HEK293T (cell line): ENCODE measurements around the gene EIPR1.

Experiments used
- CTCF ChIA-PET: fragments of 350-600 bp; formaldehyde crosslinking; extraction: SDS; loops from one replicate; lab custom pipeline; 2021; ENCODE audit warnings: antibody characterized with exemption, inconsistent platforms; lab: Yijun Ruan, JAX
- POLR2A ChIA-PET: fragments of 350-600 bp; formaldehyde crosslinking; extraction: SDS; loops from one replicate; lab custom pipeline; 2020; ENCODE audit warnings: antibody characterized with exemption, inconsistent platforms; lab: Yijun Ruan, JAX
- DNase-seq: peaks from one replicate; pipeline ENCODE4 v3.0.0; 2012; ENCODE audit warnings: mixed read lengths; ENCODE audit errors: extremely low spot score
- ARNT ChIP-seq: fragments of 450-650 bp; IDR thresholded peaks from 2 replicates; pipeline ENCODE4 v1.6.1; 2017; ENCODE audit warnings: mild to moderate bottlenecking
- BHLHE40 ChIP-seq: fragments of 450-650 bp; IDR thresholded peaks from 2 replicates; pipeline ENCODE4 v1.6.1; 2016; ENCODE audit warnings: mild to moderate bottlenecking, moderate library complexity, borderline replicate concordance
- CTBP1 ChIP-seq: fragments of 450-650 bp; IDR thresholded peaks from 2 replicates; pipeline ENCODE4 v1.6.1; 2016; ENCODE audit warnings: borderline replicate concordance
- ELF4 ChIP-seq: fragments of 450-650 bp; IDR thresholded peaks from 2 replicates; pipeline ENCODE4 v1.6.1; 2017; ENCODE audit warnings: antibody characterized with exemption
- FOXA1 ChIP-seq: fragments of 450-650 bp; IDR thresholded peaks from 2 replicates; pipeline ENCODE4 v1.6.1; 2016; ENCODE audit warnings: mild to moderate bottlenecking
- FOXK2 ChIP-seq: fragments of 450-650 bp; IDR thresholded peaks from 2 replicates; pipeline ENCODE4 v1.6.1; 2016; ENCODE audit warnings: mild to moderate bottlenecking
- FOXM1 ChIP-seq: fragments of 450-650 bp; IDR thresholded peaks from 2 replicates; pipeline ENCODE4 v1.6.1; 2017; ENCODE audit warnings: mild to moderate bottlenecking, borderline replicate concordance
- HDGF ChIP-seq: fragments of 450-650 bp; IDR thresholded peaks from 2 replicates; pipeline ENCODE4 v1.6.1; 2017; ENCODE audit warnings: antibody characterized with exemption, borderline replicate concordance
- L3MBTL2 ChIP-seq: fragments of 450-650 bp; conservative IDR thresholded peaks from 2 replicates; pipeline ENCODE4 v1.6.1; 2016; ENCODE audit warnings: mild to moderate bottlenecking
- LEF1 ChIP-seq: fragments of 450-650 bp; IDR thresholded peaks from 2 replicates; pipeline ENCODE4 v1.6.1; 2017; ENCODE audit warnings: mild to moderate bottlenecking, borderline replicate concordance
- NFRKB ChIP-seq: fragments of 450-650 bp; IDR thresholded peaks from 2 replicates; pipeline ENCODE4 v1.6.1; 2016; ENCODE audit warnings: mild to moderate bottlenecking, moderate library complexity
- SP1 ChIP-seq: fragments of 450-650 bp; IDR thresholded peaks from 2 replicates; pipeline ENCODE4 v1.6.1; 2017
- SUZ12 ChIP-seq: fragments of 450-650 bp; IDR thresholded peaks from 2 replicates; pipeline ENCODE4 v1.6.1; 2016; ENCODE audit warnings: mild to moderate bottlenecking
- TARDBP ChIP-seq: fragments of 450-650 bp; IDR thresholded peaks from 2 replicates; pipeline ENCODE4 v1.6.1; 2016
- ZNF384 ChIP-seq: fragments of 450-650 bp; IDR thresholded peaks from 2 replicates; pipeline ENCODE4 v1.6.1; 2016
- TF ChIP-seq, protein P1 (sequence below): fragments of 450-650 bp; IDR thresholded peaks from 2 replicates; pipeline ENCODE4 v1.6.1; 2016

Gene EIPR1

DNA sequence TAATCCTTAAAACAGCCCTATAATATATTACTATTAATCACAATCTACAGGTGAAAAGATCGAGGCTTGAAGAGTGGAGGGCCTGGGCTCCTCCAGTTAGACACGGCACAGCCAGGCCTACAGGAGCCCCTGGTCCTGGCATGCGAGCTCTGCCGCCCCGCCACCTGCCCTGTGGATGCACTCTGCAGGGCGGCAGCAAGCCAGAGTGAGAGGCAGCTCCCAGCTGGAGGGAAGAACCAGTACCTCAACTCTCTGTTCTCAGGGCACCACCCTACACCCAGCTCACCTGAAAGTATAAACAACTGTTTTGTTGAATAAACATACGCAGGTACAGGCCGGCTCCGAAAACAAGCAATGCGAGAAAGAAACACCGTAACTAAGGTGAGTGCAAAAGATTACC is 34.6 kb downstream of the EIPR1 start:
- POLR2A ChIA-PET, result no interaction called here
- TF ChIP-seq L3MBTL2 (no peak), BHLHE40 (no peak), LEF1 (no peak), FOXA1 (no peak), ELF4 (no peak), FOXK2 (no peak), NFRKB (no peak), HDGF (no peak)

DNA sequence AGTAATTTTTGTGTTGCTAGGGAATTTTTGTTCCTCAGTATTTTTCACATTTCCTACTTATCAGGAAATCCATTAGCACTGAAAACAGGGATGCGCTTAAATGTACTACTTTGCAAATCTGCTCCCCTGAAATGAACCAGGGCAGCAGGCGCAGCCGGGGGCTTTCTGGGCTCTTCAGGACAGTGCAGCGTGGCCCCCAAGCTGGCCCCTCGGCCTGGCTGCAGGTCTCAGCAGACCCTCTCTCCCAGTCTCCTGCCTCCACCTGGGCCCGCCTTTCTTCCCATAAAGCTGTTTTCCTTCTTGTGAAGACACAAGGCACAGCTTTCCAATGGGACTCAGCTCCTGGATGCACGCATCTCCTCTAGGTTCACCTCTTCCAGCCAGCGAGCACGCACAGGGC is 35.3 kb downstream of the EIPR1 start:
- TF ChIP-seq LEF1, result no peak
- TF ChIP-seq NFRKB, result no peak
- TF ChIP-seq HDGF, result no peak
- TF ChIP-seq, protein P1, sequence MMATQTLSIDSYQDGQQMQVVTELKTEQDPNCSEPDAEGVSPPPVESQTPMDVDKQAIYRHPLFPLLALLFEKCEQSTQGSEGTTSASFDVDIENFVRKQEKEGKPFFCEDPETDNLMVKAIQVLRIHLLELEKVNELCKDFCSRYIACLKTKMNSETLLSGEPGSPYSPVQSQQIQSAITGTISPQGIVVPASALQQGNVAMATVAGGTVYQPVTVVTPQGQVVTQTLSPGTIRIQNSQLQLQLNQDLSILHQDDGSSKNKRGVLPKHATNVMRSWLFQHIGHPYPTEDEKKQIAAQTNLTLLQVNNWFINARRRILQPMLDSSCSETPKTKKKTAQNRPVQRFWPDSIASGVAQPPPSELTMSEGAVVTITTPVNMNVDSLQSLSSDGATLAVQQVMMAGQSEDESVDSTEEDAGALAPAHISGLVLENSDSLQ, result no peak
- TF ChIP-seq FOXK2, result no peak
- no peak for TF ChIP-seq L3MBTL2
- no peak for TF ChIP-seq FOXA1
- no peak for TF ChIP-seq ARNT
- no peak for TF ChIP-seq SP1
- no peak for TF ChIP-seq SUZ12
- no peak for TF ChIP-seq ZNF384
- TF ChIP-seq FOXM1, result no peak
- no peak for TF ChIP-seq TARDBP
- TF ChIP-seq CTBP1, result no peak
- no peak for TF ChIP-seq BHLHE40
- TF ChIP-seq ELF4, result no peak
- DNase-seq, result no peak
- ChIA-PET CTCF (no interaction called here), POLR2A (no interaction called here)

More for the DNA sequence above, 34.6 kb downstream of the EIPR1 start:
- DNase-seq, result no peak
- CTCF ChIA-PET, result no interaction called here

DNA sequence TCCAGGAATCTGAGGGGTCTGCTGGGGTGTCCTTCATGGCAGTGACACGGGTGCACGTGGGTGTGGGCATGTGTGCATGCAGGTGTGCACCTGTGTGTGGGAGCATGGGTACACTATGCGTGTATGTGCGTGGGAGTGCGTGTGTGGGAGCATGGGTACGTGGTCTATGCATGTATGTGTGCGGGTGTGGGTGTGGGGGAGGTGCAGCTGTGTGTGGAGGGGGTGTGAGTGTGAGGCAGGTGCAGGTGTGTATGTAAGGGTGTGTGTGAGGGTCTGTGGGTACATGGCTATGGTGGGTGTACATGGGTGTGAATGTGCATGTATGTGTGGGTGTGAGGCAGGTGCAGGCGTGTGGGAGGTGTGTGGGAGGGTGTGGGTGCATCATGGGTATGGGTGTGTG is 36.3 kb downstream of the EIPR1 start:
- DNase-seq, result no peak
- CTCF ChIA-PET, result no interaction called here
- no peak for TF ChIP-seq TARDBP
- TF ChIP-seq ELF4, result no peak
- TF ChIP-seq, protein P1, result no peak
- no peak for TF ChIP-seq L3MBTL2
- TF ChIP-seq LEF1, result no peak
- no peak for TF ChIP-seq FOXK2
- POLR2A ChIA-PET, result no interaction called here

DNA sequence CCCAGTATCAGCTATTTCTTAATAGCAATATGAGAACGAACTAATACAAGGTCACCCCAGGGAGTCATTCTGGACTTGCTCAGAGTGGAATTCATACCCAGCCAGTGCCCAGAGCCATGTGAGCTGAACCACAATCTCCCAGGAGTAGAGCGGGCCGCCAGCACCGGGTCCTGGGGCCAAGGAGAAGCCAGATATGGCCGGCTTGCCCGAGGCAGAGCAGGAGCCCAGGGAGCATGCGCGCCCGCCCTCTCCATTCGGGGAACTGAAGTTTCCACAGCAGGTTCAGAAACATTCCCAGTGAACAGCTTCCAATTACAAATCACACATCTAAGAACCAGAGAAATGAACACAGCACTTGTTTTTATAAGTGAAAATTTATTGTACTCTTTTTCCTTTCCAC is 37.5 kb downstream of the EIPR1 start:
- TF ChIP-seq ARNT, result no peak
- no peak for TF ChIP-seq CTBP1
- TF ChIP-seq NFRKB, result no peak
- TF ChIP-seq SP1, result no peak
- no peak for TF ChIP-seq ELF4
- TF ChIP-seq L3MBTL2, result no peak
- TF ChIP-seq TARDBP, result no peak
- no peak for TF ChIP-seq BHLHE40
- TF ChIP-seq, protein P1, result no peak
- TF ChIP-seq ZNF384, result no peak
- TF ChIP-seq FOXA1, result no peak
- TF ChIP-seq LEF1, result no peak
- no peak for TF ChIP-seq FOXM1
- TF ChIP-seq SUZ12, result no peak
- no peak for TF ChIP-seq FOXK2
- TF ChIP-seq HDGF, result no peak
- ChIA-PET POLR2A (no interaction called here), CTCF (no interaction called here)
- DNase-seq, result no peak

DNA sequence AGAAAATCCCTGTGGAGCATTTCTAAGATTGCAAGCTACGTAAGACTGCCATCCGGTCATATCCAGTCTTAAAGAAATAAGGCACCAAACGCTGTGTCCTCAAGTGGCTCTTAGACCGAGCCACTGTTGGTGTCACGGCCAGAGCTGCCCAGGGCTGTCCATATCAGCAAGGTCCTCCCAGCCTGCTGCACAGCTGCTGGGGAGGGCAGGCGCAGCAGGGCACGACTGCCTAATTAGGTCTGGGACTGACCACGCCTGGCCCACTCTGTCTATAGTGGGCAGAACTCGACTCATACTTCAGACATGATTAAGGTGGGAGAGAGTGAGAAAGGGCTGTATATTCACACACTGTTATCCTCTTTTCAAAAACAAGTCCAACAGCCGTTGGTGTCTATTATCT is 39.3 kb downstream of the EIPR1 start:
- TF ChIP-seq, protein P1, result no peak
- TF ChIP-seq CTBP1 (no peak), SUZ12 (no peak), TARDBP (no peak), ELF4 (no peak), FOXA1 (no peak), NFRKB (no peak), ARNT (no peak), ZNF384 (no peak), BHLHE40 (no peak)
- CTCF ChIA-PET, result no interaction called here
- POLR2A ChIA-PET, result no interaction called here
- DNase-seq, result no peak

DNA sequence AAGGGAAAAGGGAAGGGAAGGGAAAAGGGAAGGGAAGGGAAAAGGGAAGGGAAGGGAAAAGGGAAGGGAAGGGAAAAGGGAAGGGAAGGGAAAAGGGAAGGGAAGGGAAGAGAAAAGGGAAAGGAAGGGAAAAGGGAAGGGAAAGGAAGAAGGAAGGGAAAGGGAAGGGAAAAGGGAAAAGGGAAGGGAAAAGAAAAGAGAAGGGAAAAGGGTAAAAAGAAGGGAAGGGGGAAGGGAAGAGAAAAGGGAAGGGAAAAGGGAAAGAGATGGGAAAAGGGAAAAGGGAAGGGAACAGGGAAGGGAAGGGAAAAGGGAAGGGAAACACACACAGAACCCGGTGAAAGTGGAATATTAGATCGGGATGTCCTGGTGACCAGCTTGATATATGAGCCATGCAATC is 40.8 kb downstream of the EIPR1 start:
- CTCF ChIA-PET, result no interaction called here
- POLR2A ChIA-PET, result no interaction called here
- DNase-seq, result no peak
- TF ChIP-seq BHLHE40 (no peak), SP1 (no peak), LEF1 (no peak), TARDBP (no peak), ARNT (no peak), CTBP1 (no peak), SUZ12 (no peak), ELF4 (no peak), FOXM1 (no peak)
- TF ChIP-seq, protein P1, result no peak
